Activated naive CD8-positive, alpha-beta T cell treated with anti-CD3 and anti-CD28 coated beads, Interleukin-2, amount 50 U/mL, for 16 hours (primary cell): ENCODE data around the gene GALNT14.

Source experiments
- DNase-seq: peaks from one replicate; pipeline ENCODE4 v3.0.0-alpha.2; 2020; ENCODE audit warnings: low read depth, low spot score

Gene GALNT14

GRCh38 chr2:31011587-31011986 lies 126.7 kb downstream of the GALNT14 start:
- no peak for DNase-seq

GRCh38 chr2:31008561-31009114 lies 129.6 kb downstream of the GALNT14 start:
- no peak for DNase-seq

GRCh38 chr2:31004257-31004656 lies 134.0 kb downstream of the GALNT14 start:
- DNase-seq, result no peak

GRCh38 chr2:31003749-31004148 lies 134.5 kb downstream of the GALNT14 start:
- DNase-seq, result no peak

- DNase-seq, result no peak
Measured at GRCh38 chr2:31002537-31003150, 135.6 kb downstream of the GALNT14 start.

- no peak for DNase-seq
Measured at GRCh38 chr2:31000970-31001369, 137.3 kb downstream of the GALNT14 start.

- no peak for DNase-seq
Measured at GRCh38 chr2:30998672-30999071, 139.6 kb downstream of the GALNT14 start.

- no peak for DNase-seq
Measured at GRCh38 chr2:30997979-30998378, 140.3 kb downstream of the GALNT14 start.

- no peak for DNase-seq
Measured at GRCh38 chr2:30994227-30995056, 143.8 kb downstream of the GALNT14 start.

- DNase-seq, result no peak
Measured at GRCh38 chr2:30992781-30993180, 145.5 kb downstream of the GALNT14 start.

GRCh38 chr2:30990671-30991070 lies 147.6 kb downstream of the GALNT14 start:
- no peak for DNase-seq

GRCh38 chr2:30990176-30990575 lies 148.1 kb downstream of the GALNT14 start:
- DNase-seq, result no peak

GRCh38 chr2:30989746-30990145 lies 148.5 kb downstream of the GALNT14 start:
- DNase-seq, result no peak

GRCh38 chr2:30987566-30987965 lies 150.7 kb downstream of the GALNT14 start:
- DNase-seq, result no peak

GRCh38 chr2:30986231-30986580 lies 152.0 kb downstream of the GALNT14 start:
- no peak for DNase-seq

GRCh38 chr2:30985493-30986230 lies 152.6 kb downstream of the GALNT14 start:
- no peak for DNase-seq

- no peak for DNase-seq
Measured at GRCh38 chr2:30984148-30984547, 154.1 kb downstream of the GALNT14 start.

- DNase-seq, result no peak
Measured at GRCh38 chr2:30981510-30981909, 156.7 kb downstream of the GALNT14 start.

GRCh38 chr2:30981096-30981495 lies 157.1 kb downstream of the GALNT14 start:
- DNase-seq, result no peak

GRCh38 chr2:30979822-30980245 lies 158.4 kb downstream of the GALNT14 start:
- DNase-seq, result no peak

GRCh38 chr2:30978854-30979253 lies 159.4 kb downstream of the GALNT14 start:
- DNase-seq, result no peak

- DNase-seq, result no peak
Measured at GRCh38 chr2:30978044-30978443, 160.2 kb downstream of the GALNT14 start.
